GM23338 (cell line): ENCODE data around the gene APBA2. TPM values are rescaled to one million over a fixed set of nuclear protein-coding genes. Genes with fewer than 3 reads are reported as not detected.

Source experiments
- ATAC-seq: fragments of 200-7000 bp; cut with Tn5 transposase; 3 replicates; pipeline ENCODE4 v1.9.1; 2020
- DNase-seq: peaks from one replicate; pipeline ENCODE4 v3.0.0-alpha.2; 2015; ENCODE audit warnings: low spot score
- H2AFZ ChIP-seq: fragments of 200-600 bp; sonication (generic); 2 replicates; pipeline ENCODE4 v1.8.0; 2016; ENCODE audit warnings: antibody characterized with exemption, mild to moderate bottlenecking, moderate library complexity
- H3F3A ChIP-seq: fragments of 200-600 bp; sonication (generic); replicated peaks from 2 replicates; pipeline ENCODE4 v1.8.0; 2017; ENCODE audit warnings: antibody characterized with exemption, mixed run types, low read depth
- H3K27ac ChIP-seq: fragments of 200-600 bp; sonication (generic); 2 replicates; pipeline ENCODE4 v1.6.1; 2016; ENCODE audit warnings: low read depth
- H3K27me3 ChIP-seq: fragments of 200-600 bp; sonication (generic); 2 replicates; pipeline ENCODE4 v1.8.0; 2016; ENCODE audit warnings: mild to moderate bottlenecking, mixed run types, moderate library complexity; ENCODE audit not compliant: insufficient read depth
- H3K36me3 ChIP-seq: fragments of 200-600 bp; sonication (generic); 2 replicates; pipeline ENCODE4 v1.8.0; 2016; ENCODE audit warnings: mild to moderate bottlenecking; ENCODE audit not compliant: insufficient read depth
- H3K4me1 ChIP-seq: fragments of 200-600 bp; sonication (generic); 2 replicates; pipeline ENCODE4 v1.8.0; 2016; ENCODE audit warnings: mild to moderate bottlenecking, moderate library complexity; ENCODE audit not compliant: insufficient read depth
- H3K4me2 ChIP-seq: fragments of 200-600 bp; sonication (generic); 2 replicates; pipeline ENCODE4 v1.7.1; 2017; ENCODE audit warnings: mixed run types
- H3K4me3 ChIP-seq: fragments of 200-600 bp; sonication (generic); 2 replicates; pipeline ENCODE4 v1.6.1; 2016; ENCODE audit warnings: mixed run types
- H3K79me2 ChIP-seq: fragments of 200-600 bp; sonication (generic); replicated peaks from 2 replicates; pipeline ENCODE4 v1.8.0; 2017; ENCODE audit warnings: mild to moderate bottlenecking; ENCODE audit not compliant: insufficient read depth
- H3K9me2 ChIP-seq: fragments of 200-600 bp; sonication (generic); 2 replicates; pipeline ENCODE4 v1.8.0; 2017; ENCODE audit not compliant: insufficient read depth
- H4K20me1 ChIP-seq: fragments of 200-600 bp; sonication (generic); replicated peaks from 2 replicates; pipeline ENCODE4 v1.8.0; 2017; ENCODE audit warnings: mild to moderate bottlenecking; ENCODE audit not compliant: insufficient read depth
- H3K27ac Mint-ChIP-seq: 2 replicates; pipeline ENCODE4 v1.8.0; 2020; ENCODE audit warnings: inconsistent platforms, mild to moderate bottlenecking, moderate library complexity, mixed read lengths
- H3K27me3 Mint-ChIP-seq: 3 replicates; pipeline ENCODE4 v1.8.0; 2022; ENCODE audit warnings: low read depth, mild to moderate bottlenecking, moderate library complexity, mixed read lengths, inconsistent platforms; ENCODE audit not compliant: insufficient read depth, poor library complexity
- H3K36me3 Mint-ChIP-seq: 3 replicates; pipeline ENCODE4 v1.8.0; 2021; ENCODE audit warnings: low read depth, mild to moderate bottlenecking, inconsistent platforms, moderate library complexity, mixed read lengths
- H3K4me1 Mint-ChIP-seq: 3 replicates; pipeline ENCODE4 v1.8.0; 2020; ENCODE audit warnings: mild to moderate bottlenecking, inconsistent platforms, mixed read lengths
- H3K4me3 Mint-ChIP-seq: 3 replicates; pipeline ENCODE4 v1.8.0; 2021; ENCODE audit warnings: moderate library complexity, mild to moderate bottlenecking, inconsistent platforms, mixed read lengths
- H3K9me3 Mint-ChIP-seq: 3 replicates; pipeline ENCODE4 v1.8.0; 2020; ENCODE audit warnings: moderate library complexity, mild to moderate bottlenecking, inconsistent platforms, mixed read lengths
- CREB1 ChIP-seq: fragments of 250-450 bp; sonication (Bioruptor Pico); IDR thresholded peaks from 2 replicates; pipeline ENCODE4 v1.5.0; 2020; ENCODE audit warnings: low read depth, mild to moderate bottlenecking, moderate library complexity
- CTCF ChIP-seq, 2 experiments: fragments of 200-600 bp in 1 of 2; sonication (generic) in 1 of 2; conservative IDR thresholded peaks; 2 replicates each; pipeline versions ENCODE4 v1.5.1 to v1.6.1; 2016 to 2017; ENCODE audit warnings: antibody characterized with exemption in 2 of 2, low read depth in 2 of 2, mild to moderate bottlenecking in 2 of 2, moderate library complexity in 1 of 2
- EZH2 ChIP-seq: fragments of 200-600 bp; sonication (generic); IDR thresholded peaks from one replicate; pipeline ENCODE4 v1.8.0; 2017; ENCODE audit warnings: antibody characterized with exemption, mild to moderate bottlenecking, low read depth; ENCODE audit not compliant: unreplicated experiment
- EZH2phosphoT487 ChIP-seq: fragments of 200-600 bp; sonication (generic); IDR thresholded peaks from one replicate; pipeline ENCODE4 v1.8.1; 2018; ENCODE audit warnings: antibody characterized with exemption; ENCODE audit not compliant: unreplicated experiment
- NANOG ChIP-seq: IDR thresholded peaks from 2 replicates; pipeline ENCODE4 v1.6.1; 2016; ENCODE audit warnings: antibody characterized with exemption, borderline replicate concordance
- POLR2AphosphoS5 ChIP-seq: IDR thresholded peaks from 2 replicates; pipeline ENCODE4 v1.6.1; 2016; ENCODE audit warnings: antibody characterized with exemption, low read depth
- STAT1 ChIP-seq: IDR thresholded peaks from one replicate; pipeline ENCODE4 v1.6.1; 2016; ENCODE audit warnings: antibody characterized with exemption; ENCODE audit not compliant: unreplicated experiment
- ZNF114 ChIP-seq: fragments of 250-450 bp; sonication (Bioruptor Pico); IDR thresholded peaks from 2 replicates; pipeline ENCODE4 v1.5.0; 2020; ENCODE audit warnings: mild to moderate bottlenecking, moderate library complexity
- polyA plus RNA-seq: library from polyadenylated mRNA; unstranded; fragments of >200 nt; fragmentation: Nextera tagmentation; extraction: Ambion mirVana; gene quantifications from 2 replicates; pipeline ENCODE4 v1.2.1, GENCODE V29; 2016
- total RNA-seq: library from RNA; depleted of rRNA; stranded (reverse); fragments of >200 nt; shearing (Covaris generic); gene quantifications from 2 replicates; pipeline ENCODE4 v1.2.3, GENCODE V29; 2014
- TF ChIP-seq, protein P1 (sequence below): IDR thresholded peaks from 2 replicates; pipeline ENCODE4 v1.6.1; 2016; ENCODE audit warnings: antibody characterized with exemption
- TF ChIP-seq, protein P2 (sequence below): fragments of 250-450 bp; sonication (Bioruptor Pico); IDR thresholded peaks from 2 replicates; pipeline ENCODE4 v1.5.0; 2020; ENCODE audit warnings: mild to moderate bottlenecking, moderate library complexity

Gene APBA2
- total and polyA plus RNA-seq, 2 experiments from 2014 or later: 5.9 to 24.7 TPM

- Mint-ChIP-seq H3K36me3 (peaks cover 25% of the 10 kb centered on the region), H3K4me3 (no peak overlapping the region), H3K27ac (no peak overlapping the region), H3K4me1 (peaks cover 9% of the 10 kb centered on the region), H3K9me3 (peaks cover 13% of the 10 kb centered on the region), H3K27me3 (peaks cover 5% of the 10 kb centered on the region)
- Histone ChIP-seq H3K27me3 (no peaks in the 10 kb centered on the region), H3F3A (no peaks in the 10 kb centered on the region), H3K9me2 (no peaks in the 10 kb centered on the region), H3K27ac (no peak overlapping the region), H2AFZ (no peak overlapping the region), H3K36me3 (no peaks in the 10 kb centered on the region), H3K4me2 (no peak overlapping the region), H3K4me1 (no peaks in the 10 kb centered on the region), H4K20me1 (no peaks in the 10 kb centered on the region), H3K79me2 (no peaks in the 10 kb centered on the region), H3K4me3 (no peak overlapping the region)
- DNase-seq (no peak), ATAC-seq (no peak)
- TF ChIP-seq STAT1: no peak
- no peak for TF ChIP-seq POLR2AphosphoS5
- TF ChIP-seq, protein P1, sequence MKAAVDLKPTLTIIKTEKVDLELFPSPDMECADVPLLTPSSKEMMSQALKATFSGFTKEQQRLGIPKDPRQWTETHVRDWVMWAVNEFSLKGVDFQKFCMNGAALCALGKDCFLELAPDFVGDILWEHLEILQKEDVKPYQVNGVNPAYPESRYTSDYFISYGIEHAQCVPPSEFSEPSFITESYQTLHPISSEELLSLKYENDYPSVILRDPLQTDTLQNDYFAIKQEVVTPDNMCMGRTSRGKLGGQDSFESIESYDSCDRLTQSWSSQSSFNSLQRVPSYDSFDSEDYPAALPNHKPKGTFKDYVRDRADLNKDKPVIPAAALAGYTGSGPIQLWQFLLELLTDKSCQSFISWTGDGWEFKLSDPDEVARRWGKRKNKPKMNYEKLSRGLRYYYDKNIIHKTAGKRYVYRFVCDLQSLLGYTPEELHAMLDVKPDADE: no peak
- no peak for TF ChIP-seq EZH2phosphoT487
- TF ChIP-seq CREB1: no peak
- TF ChIP-seq NANOG: no peak
- TF ChIP-seq CTCF (conservative IDR thresholded peaks at IDR 0.05; ENCODE audit: low read depth in 2 of 2): no peak
Measured at GRCh38 chr15:28946803-28947202, 61.0 kb downstream of the APBA2 start.

DNA sequence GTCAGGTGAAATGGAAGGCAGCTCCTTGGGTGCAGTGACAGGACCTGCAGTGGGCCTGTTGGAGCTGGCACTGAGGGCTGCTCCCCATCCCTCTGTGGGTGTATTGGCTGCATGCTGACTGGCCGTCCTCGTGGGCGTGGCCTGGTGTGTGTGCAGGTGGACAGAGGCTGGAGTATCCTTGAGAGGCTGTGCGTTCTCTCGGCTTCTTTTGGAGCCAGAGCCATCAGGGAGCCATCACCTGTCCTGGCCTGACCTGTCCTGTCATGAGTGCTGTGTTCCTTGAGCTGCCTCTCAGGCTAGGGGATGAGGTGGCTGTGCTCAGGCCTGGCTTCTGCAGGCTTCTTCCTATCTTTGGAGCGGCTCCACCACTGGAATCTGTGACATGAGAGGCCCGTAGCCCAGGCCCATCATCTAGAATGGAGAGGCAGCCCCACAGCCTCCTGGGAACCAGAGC is 61.5 kb downstream of the APBA2 start:
- Mint-ChIP-seq H3K36me3 (peaks cover 24% of the 10 kb centered on the region), H3K27ac (no peak overlapping the region), H3K9me3 (peaks cover 13% of the 10 kb centered on the region), H3K27me3 (peaks cover 5% of the 10 kb centered on the region), H3K4me1 (peaks cover 9% of the 10 kb centered on the region), H3K4me3 (no peak overlapping the region)
- H4K20me1 ChIP-seq: no peaks in the 10 kb centered on the region
- H3K9me2 ChIP-seq: no peaks in the 10 kb centered on the region
- H2AFZ ChIP-seq: no peak overlapping the region
- no peaks in the 10 kb centered on the region for H3K36me3 ChIP-seq
- ATAC-seq (no peak), DNase-seq (no peak)
- H3K4me3 ChIP-seq: no peak overlapping the region
- H3K27me3 ChIP-seq: no peaks in the 10 kb centered on the region
- TF ChIP-seq EZH2 (no peak), EZH2phosphoT487 (no peak), ZNF114 (no peak), STAT1 (no peak), NANOG (no peak), CREB1 (no peak)
- TF ChIP-seq, protein P2, sequence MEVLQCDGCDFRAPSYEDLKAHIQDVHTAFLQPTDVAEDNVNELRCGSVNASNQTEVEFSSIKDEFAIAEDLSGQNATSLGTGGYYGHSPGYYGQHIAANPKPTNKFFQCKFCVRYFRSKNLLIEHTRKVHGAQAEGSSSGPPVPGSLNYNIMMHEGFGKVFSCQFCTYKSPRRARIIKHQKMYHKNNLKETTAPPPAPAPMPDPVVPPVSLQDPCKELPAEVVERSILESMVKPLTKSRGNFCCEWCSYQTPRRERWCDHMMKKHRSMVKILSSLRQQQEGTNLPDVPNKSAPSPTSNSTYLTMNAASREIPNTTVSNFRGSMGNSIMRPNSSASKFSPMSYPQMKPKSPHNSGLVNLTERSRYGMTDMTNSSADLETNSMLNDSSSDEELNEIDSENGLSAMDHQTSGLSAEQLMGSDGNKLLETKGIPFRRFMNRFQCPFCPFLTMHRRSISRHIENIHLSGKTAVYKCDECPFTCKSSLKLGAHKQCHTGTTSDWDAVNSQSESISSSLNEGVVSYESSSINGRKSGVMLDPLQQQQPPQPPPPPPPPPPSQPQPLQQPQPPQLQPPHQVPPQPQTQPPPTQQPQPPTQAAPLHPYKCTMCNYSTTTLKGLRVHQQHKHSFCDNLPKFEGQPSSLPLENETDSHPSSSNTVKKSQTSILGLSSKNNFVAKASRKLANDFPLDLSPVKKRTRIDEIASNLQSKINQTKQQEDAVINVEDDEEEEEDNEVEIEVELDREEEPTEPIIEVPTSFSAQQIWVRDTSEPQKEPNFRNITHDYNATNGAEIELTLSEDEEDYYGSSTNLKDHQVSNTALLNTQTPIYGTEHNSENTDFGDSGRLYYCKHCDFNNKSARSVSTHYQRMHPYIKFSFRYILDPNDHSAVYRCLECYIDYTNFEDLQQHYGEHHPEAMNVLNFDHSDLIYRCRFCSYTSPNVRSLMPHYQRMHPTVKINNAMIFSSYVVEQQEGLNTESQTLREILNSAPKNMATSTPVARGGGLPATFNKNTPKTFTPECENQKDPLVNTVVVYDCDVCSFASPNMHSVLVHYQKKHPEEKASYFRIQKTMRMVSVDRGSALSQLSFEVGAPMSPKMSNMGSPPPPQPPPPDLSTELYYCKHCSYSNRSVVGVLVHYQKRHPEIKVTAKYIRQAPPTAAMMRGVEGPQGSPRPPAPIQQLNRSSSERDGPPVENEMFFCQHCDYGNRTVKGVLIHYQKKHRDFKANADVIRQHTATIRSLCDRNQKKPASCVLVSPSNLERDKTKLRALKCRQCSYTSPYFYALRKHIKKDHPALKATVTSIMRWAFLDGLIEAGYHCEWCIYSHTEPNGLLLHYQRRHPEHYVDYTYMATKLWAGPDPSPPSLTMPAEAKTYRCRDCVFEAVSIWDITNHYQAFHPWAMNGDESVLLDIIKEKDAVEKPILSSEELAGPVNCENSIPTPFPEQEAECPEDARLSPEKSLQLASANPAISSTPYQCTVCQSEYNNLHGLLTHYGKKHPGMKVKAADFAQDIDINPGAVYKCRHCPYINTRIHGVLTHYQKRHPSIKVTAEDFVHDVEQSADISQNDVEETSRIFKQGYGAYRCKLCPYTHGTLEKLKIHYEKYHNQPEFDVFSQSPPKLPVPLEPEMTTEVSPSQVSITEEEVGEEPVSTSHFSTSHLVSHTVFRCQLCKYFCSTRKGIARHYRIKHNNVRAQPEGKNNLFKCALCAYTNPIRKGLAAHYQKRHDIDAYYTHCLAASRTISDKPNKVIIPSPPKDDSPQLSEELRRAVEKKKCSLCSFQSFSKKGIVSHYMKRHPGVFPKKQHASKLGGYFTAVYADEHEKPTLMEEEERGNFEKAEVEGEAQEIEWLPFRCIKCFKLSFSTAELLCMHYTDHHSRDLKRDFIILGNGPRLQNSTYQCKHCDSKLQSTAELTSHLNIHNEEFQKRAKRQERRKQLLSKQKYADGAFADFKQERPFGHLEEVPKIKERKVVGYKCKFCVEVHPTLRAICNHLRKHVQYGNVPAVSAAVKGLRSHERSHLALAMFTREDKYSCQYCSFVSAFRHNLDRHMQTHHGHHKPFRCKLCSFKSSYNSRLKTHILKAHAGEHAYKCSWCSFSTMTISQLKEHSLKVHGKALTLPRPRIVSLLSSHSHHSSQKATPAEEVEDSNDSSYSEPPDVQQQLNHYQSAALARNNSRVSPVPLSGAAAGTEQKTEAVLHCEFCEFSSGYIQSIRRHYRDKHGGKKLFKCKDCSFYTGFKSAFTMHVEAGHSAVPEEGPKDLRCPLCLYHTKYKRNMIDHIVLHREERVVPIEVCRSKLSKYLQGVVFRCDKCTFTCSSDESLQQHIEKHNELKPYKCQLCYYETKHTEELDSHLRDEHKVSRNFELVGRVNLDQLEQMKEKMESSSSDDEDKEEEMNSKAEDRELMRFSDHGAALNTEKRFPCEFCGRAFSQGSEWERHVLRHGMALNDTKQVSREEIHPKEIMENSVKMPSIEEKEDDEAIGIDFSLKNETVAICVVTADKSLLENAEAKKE (CRISPR knock-in tag): no peak
- H3F3A ChIP-seq: no peaks in the 10 kb centered on the region
- H3K4me2 ChIP-seq: no peak overlapping the region
- H3K79me2 ChIP-seq: no peaks in the 10 kb centered on the region
- H3K4me1 ChIP-seq: no peaks in the 10 kb centered on the region
- H3K27ac ChIP-seq: no peak overlapping the region
